ENCODE results near the gene PDLIM5.

DNA sequence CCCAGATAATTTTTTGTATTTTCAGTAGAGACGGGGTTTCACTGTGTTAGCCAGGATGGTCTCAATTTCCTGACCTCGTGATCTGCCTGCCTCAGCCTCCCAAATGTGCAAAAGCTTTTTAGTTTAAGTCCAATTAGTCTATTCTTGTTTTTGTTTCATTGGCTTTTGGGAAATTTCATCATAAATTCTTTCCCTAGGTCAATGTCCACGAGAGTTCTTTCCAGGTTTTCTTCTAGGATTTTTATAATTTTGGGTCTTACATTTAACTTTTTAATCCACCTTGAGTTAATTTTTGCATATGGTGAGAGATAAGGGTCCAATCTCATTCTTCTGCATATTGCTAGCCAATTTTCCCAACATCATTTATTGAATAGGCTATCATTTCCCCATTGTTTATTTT, 36.3 kb upstream of the PDLIM5 start:
- TF ChIP-seq GLIS3 (CRISPR knock-in tag; IDR thresholded peaks at IDR 0.05) (no peak), RARB (CRISPR knock-in tag; IDR thresholded peaks at IDR 0.05) (no peak)
- TF ChIP-seq, protein P1, sequence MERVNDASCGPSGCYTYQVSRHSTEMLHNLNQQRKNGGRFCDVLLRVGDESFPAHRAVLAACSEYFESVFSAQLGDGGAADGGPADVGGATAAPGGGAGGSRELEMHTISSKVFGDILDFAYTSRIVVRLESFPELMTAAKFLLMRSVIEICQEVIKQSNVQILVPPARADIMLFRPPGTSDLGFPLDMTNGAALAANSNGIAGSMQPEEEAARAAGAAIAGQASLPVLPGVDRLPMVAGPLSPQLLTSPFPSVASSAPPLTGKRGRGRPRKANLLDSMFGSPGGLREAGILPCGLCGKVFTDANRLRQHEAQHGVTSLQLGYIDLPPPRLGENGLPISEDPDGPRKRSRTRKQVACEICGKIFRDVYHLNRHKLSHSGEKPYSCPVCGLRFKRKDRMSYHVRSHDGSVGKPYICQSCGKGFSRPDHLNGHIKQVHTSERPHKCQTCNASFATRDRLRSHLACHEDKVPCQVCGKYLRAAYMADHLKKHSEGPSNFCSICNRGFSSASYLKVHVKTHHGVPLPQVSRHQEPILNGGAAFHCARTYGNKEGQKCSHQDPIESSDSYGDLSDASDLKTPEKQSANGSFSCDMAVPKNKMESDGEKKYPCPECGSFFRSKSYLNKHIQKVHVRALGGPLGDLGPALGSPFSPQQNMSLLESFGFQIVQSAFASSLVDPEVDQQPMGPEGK (CRISPR knock-in tag; IDR thresholded peaks at IDR 0.05; ENCODE audit: borderline replicate concordance), result no peak

Measured in SK-N-SH treated with all-trans-retinoic acid at 6 μM for 48 hours (cell line).